ENCODE results near the gene PCGF6.

PCGF6 gene

GRCh38 chr10:103287992-103288391 is 62.9 kb downstream of the PCGF6 start:
- ChIA-PET CTCF (interaction anchor here (1.4 to 1.7 kb wide), 2 partner anchors 16 to 44 kb away, joined by 3 to 4 read pairs; no protein-coding TSS in a partner anchor), POLR2A (no interaction called here)
- TF ChIP-seq CTCF (IDR thresholded peaks at IDR 0.05; ENCODE audit: control extremely low read depth, extremely low read depth, low read depth, missing control alignments): no peak
- no peak for DNase-seq (ENCODE audit: extremely low spot score)

GRCh38 chr10:103284170-103284569 is 66.8 kb downstream of the PCGF6 start:
- ChIA-PET POLR2A (no interaction called here), CTCF (interaction anchor here (1.2 kb wide), 1 partner anchor 11 kb away, joined by 4 read pairs; no protein-coding TSS in a partner anchor)
- TF ChIP-seq CTCF (IDR thresholded peaks at IDR 0.05; ENCODE audit: control extremely low read depth, extremely low read depth, low read depth, missing control alignments): no peak
- DNase-seq (ENCODE audit: extremely low spot score): no peak

- no peak for DNase-seq (ENCODE audit: extremely low spot score)
- no peak for TF ChIP-seq CTCF (IDR thresholded peaks at IDR 0.05; ENCODE audit: control extremely low read depth, extremely low read depth, low read depth, missing control alignments)
- ChIA-PET CTCF (no interaction called here), POLR2A (no interaction called here)
Measured at GRCh38 chr10:103282961-103283360, 68.0 kb downstream of the PCGF6 start.

GRCh38 chr10:103281753-103282152 is 69.2 kb downstream of the PCGF6 start:
- TF ChIP-seq CTCF (IDR thresholded peaks at IDR 0.05; ENCODE audit: control extremely low read depth, extremely low read depth, low read depth, missing control alignments): no peak
- CTCF ChIA-PET: interaction anchor here (1.2 to 2.2 kb wide), 2 partner anchors 8 to 26 kb away, joined by 3 to 9 read pairs; no protein-coding TSS in a partner anchor
- POLR2A ChIA-PET: no interaction called here
- no peak for DNase-seq (ENCODE audit: extremely low spot score)

- CTCF ChIA-PET: interaction anchor here (1.2 to 2.2 kb wide), 2 partner anchors 9 to 25 kb away, joined by 3 to 9 read pairs; no protein-coding TSS in a partner anchor
- no peak for TF ChIP-seq CTCF (IDR thresholded peaks at IDR 0.05; ENCODE audit: control extremely low read depth, extremely low read depth, low read depth, missing control alignments)
- POLR2A ChIA-PET: no interaction called here
- no peak for DNase-seq (ENCODE audit: extremely low spot score)
Measured at GRCh38 chr10:103280506-103280905, 70.4 kb downstream of the PCGF6 start.

- CTCF ChIA-PET: interaction anchor here (1.2 to 1.3 kb wide), 2 partner anchors 31 to 210 kb away, joined by 3 to 5 read pairs; no protein-coding TSS in a partner anchor
- no peak for DNase-seq (ENCODE audit: extremely low spot score)
- TF ChIP-seq CTCF (IDR thresholded peaks at IDR 0.05; ENCODE audit: control extremely low read depth, extremely low read depth, low read depth, missing control alignments): no peak
- POLR2A ChIA-PET: no interaction called here
Measured at GRCh38 chr10:103280031-103280430, 70.9 kb downstream of the PCGF6 start.

Measured in GM10248 (cell line).